HepG2 (cell line): ENCODE results near the gene DNAJC4. TPM values are rescaled to one million over a fixed set of nuclear protein-coding genes. Genes with fewer than 3 reads are reported as not detected.

ENCODE experiments used
- AGO2 ChIP-seq: fragments of 200-400 bp; formaldehyde crosslinking; optimal IDR thresholded peaks from 2 replicates; pipeline ENCODE3; 2017; ENCODE audit warnings: mild to moderate bottlenecking, low read depth, low read length, moderate library complexity
- ARNT2 ChIP-seq: sonication (generic); formaldehyde crosslinking; IDR thresholded peaks from 2 replicates; pipeline ENCODE4 v1.8.0; 2022; ENCODE audit warnings: mild to moderate bottlenecking, low read depth, missing genetic modification reagents, moderate library complexity
- CBX5 ChIP-seq: sonication (generic); formaldehyde crosslinking; IDR thresholded peaks from 2 replicates; pipeline ENCODE4 v1.4.0; 2020; ENCODE audit warnings: missing genetic modification reagents, borderline replicate concordance
- CCDC6 ChIP-seq: sonication (generic); formaldehyde crosslinking; IDR thresholded peaks from 2 replicates; pipeline ENCODE4 v1.8.1; 2022; ENCODE audit warnings: mild to moderate bottlenecking, missing genetic modification reagents, moderate library complexity
- DNMT3B ChIP-seq: conservative IDR thresholded peaks from 2 replicates; pipeline ENCODE4 v1.6.1; 2016; ENCODE audit warnings: missing biosample characterization, control low read depth
- GFI1 ChIP-seq: sonication (generic); formaldehyde crosslinking; IDR thresholded peaks from 2 replicates; pipeline ENCODE4 v1.5.0; 2020; ENCODE audit warnings: missing genetic modification reagents, mild to moderate bottlenecking, borderline replicate concordance
- JUND ChIP-seq: sonication (generic); formaldehyde crosslinking; IDR thresholded peaks from 2 replicates; pipeline ENCODE4 v1.8.0; 2022; ENCODE audit warnings: mild to moderate bottlenecking, missing genetic modification reagents
- PAX8 ChIP-seq: sonication (generic); formaldehyde crosslinking; IDR thresholded peaks from 2 replicates; pipeline ENCODE4 v1.8.0; 2022; ENCODE audit warnings: mild to moderate bottlenecking, missing genetic modification reagents, borderline replicate concordance
- PRPF4 ChIP-seq: fragments of 200-400 bp; formaldehyde crosslinking; IDR thresholded peaks from 2 replicates; pipeline ENCODE4 v1.6.1; 2016; ENCODE audit warnings: low read length, low read depth; ENCODE audit not compliant: poor library complexity, severe bottlenecking
- REPIN1 ChIP-seq: sonication (generic); formaldehyde crosslinking; IDR thresholded peaks from 2 replicates; pipeline ENCODE4 v1.8.0; 2022; ENCODE audit warnings: missing genetic modification reagents, low read depth, mild to moderate bottlenecking, borderline replicate concordance
- SRY ChIP-seq: sonication (generic); formaldehyde crosslinking; IDR thresholded peaks from 2 replicates; pipeline ENCODE4 v1.8.0; 2022; ENCODE audit warnings: mild to moderate bottlenecking, missing genetic modification reagents
- YEATS4 ChIP-seq: sonication (generic); formaldehyde crosslinking; IDR thresholded peaks from 2 replicates; pipeline ENCODE4 v1.4.0; 2020; ENCODE audit warnings: missing genetic modification reagents, borderline replicate concordance
- ZNF136 ChIP-seq: sonication (generic); formaldehyde crosslinking; IDR thresholded peaks from 2 replicates; pipeline ENCODE4 v1.8.1; 2022; ENCODE audit warnings: low read depth, mild to moderate bottlenecking, moderate library complexity, missing genetic modification reagents
- ZNF468 ChIP-seq: sonication (generic); formaldehyde crosslinking; IDR thresholded peaks from 2 replicates; pipeline ENCODE4 v1.8.0; 2022; ENCODE audit warnings: mild to moderate bottlenecking, moderate library complexity, missing genetic modification reagents
- ZNF557 ChIP-seq: sonication (generic); formaldehyde crosslinking; IDR thresholded peaks from 2 replicates; pipeline ENCODE4 v1.4.0; 2020; ENCODE audit warnings: missing genetic modification reagents
- ZNF564 ChIP-seq: sonication (generic); formaldehyde crosslinking; IDR thresholded peaks from 2 replicates; pipeline ENCODE4 v1.8.1; 2023; ENCODE audit warnings: mild to moderate bottlenecking, missing genetic modification reagents
- ZNF570 ChIP-seq: sonication (generic); formaldehyde crosslinking; IDR thresholded peaks from 2 replicates; pipeline ENCODE4 v1.4.0; 2020; ENCODE audit warnings: mild to moderate bottlenecking, missing genetic modification reagents, borderline replicate concordance
- ZNF577 ChIP-seq: sonication (generic); formaldehyde crosslinking; IDR thresholded peaks from 2 replicates; pipeline ENCODE4 v1.4.0; 2020; ENCODE audit warnings: mild to moderate bottlenecking, low read depth, missing genetic modification reagents, borderline replicate concordance
- ZNF589 ChIP-seq: sonication (generic); formaldehyde crosslinking; conservative IDR thresholded peaks from 2 replicates; pipeline ENCODE4 v1.8.0; 2022; ENCODE audit warnings: mild to moderate bottlenecking, moderate library complexity, missing genetic modification reagents
- polyA plus RNA-seq, 8 experiments: library from polyadenylated mRNA; depleted of rRNA in 3 of 8; stranded (reverse) in 7 of 8; unstranded in 1 of 8; fragments of >200 nt; fragmentation: Illumina TruSeq in 4 of 8; extraction: Trizol in 4 of 8; gene quantifications; 2 replicates each; pipeline versions ENCODE4 v1.2.1 to v1.2.3, GENCODE V29; 2011 to 2016; ENCODE audit warnings: low read depth in 4 of 8, missing spikeins in 1 of 8, mixed read lengths in 1 of 8; ENCODE audit not compliant: insufficient read depth in 1 of 8
- total RNA-seq, 5 experiments: library from RNA; depleted of rRNA; stranded (reverse); fragments of >200 nt; fragmentation: Illumina TruSeq; extraction: Trizol; gene quantifications; 2 replicates each; pipeline ENCODE4 v1.2.3, GENCODE V29; 2016; ENCODE audit warnings: low read depth in 1 of 5
- TF ChIP-seq, protein P1 (sequence below): sonication (generic); formaldehyde crosslinking; IDR thresholded peaks from 2 replicates; pipeline ENCODE4 v1.4.0; 2020; ENCODE audit warnings: missing genetic modification reagents

The DNAJC4 gene
- total and polyA plus RNA-seq, 2 of the 13 experiments (the other 11 are each of a cell fraction or from before 2014, with no cell fraction given), result 10.3 to 60.8 TPM

DNA sequence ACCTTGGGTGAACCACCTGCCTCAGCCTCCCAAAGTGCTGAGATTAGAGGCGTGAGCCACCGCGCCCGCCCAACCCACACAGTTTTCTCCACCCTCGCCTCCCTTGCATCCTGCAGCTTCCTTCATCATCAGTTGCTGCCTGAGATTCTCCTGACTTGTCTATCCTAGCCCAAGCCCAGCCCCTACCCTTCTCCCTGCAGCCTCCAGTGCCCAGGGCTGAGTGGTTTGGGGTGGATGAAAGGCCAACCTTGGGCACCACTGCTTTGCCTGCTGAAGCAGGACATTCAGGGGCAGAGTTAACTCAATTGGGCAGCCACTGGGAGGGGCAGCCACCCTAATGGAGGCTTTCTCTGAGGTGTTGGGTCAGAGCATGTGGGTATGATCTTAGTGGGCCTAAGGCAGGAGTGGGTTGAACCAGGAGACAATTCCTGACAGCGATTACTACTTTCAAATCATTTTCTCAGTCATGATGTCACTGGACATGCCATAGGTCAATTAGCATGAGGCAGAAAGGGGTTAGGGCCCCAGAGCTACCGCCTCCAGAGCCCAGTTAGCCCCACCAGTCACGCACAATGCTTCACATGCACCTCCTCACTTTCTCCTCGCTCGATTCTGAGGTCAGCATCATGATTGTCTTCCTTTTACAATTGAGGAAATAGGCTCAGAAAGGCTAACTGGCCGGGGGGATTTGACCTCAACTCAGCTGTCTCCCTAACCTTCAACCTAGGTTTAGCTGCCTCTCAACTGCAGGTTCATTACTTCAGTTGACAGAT is 9.5 kb downstream of the DNAJC4 start (continued):
- TF ChIP-seq CBX5 (CRISPR knock-in tag) (no peak), ZNF557 (CRISPR knock-in tag) (no peak), ZNF570 (no peak), ZNF577 (no peak), ARNT2 (CRISPR knock-in tag) (no peak), ZNF589 (peak; percentile 30; the same call in 1 of the 2 replicates), GFI1 (CRISPR knock-in tag) (no peak), REPIN1 (CRISPR knock-in tag) (no peak), PRPF4 (no peak), ZNF564 (CRISPR knock-in tag) (no peak), SRY (CRISPR knock-in tag) (peak; percentile 10; the same call in 1 of the 2 replicates), CCDC6 (no peak), AGO2 (no peak), YEATS4 (no peak), DNMT3B (CRISPR knock-in tag) (no peak), PAX8 (CRISPR knock-in tag) (0 out of 2 replicates have a peak, but pooled peaks have one; percentile 47), ZNF468 (no peak), JUND (CRISPR knock-in tag) (no peak), ZNF136 (no peak)
- TF ChIP-seq, protein P1, sequence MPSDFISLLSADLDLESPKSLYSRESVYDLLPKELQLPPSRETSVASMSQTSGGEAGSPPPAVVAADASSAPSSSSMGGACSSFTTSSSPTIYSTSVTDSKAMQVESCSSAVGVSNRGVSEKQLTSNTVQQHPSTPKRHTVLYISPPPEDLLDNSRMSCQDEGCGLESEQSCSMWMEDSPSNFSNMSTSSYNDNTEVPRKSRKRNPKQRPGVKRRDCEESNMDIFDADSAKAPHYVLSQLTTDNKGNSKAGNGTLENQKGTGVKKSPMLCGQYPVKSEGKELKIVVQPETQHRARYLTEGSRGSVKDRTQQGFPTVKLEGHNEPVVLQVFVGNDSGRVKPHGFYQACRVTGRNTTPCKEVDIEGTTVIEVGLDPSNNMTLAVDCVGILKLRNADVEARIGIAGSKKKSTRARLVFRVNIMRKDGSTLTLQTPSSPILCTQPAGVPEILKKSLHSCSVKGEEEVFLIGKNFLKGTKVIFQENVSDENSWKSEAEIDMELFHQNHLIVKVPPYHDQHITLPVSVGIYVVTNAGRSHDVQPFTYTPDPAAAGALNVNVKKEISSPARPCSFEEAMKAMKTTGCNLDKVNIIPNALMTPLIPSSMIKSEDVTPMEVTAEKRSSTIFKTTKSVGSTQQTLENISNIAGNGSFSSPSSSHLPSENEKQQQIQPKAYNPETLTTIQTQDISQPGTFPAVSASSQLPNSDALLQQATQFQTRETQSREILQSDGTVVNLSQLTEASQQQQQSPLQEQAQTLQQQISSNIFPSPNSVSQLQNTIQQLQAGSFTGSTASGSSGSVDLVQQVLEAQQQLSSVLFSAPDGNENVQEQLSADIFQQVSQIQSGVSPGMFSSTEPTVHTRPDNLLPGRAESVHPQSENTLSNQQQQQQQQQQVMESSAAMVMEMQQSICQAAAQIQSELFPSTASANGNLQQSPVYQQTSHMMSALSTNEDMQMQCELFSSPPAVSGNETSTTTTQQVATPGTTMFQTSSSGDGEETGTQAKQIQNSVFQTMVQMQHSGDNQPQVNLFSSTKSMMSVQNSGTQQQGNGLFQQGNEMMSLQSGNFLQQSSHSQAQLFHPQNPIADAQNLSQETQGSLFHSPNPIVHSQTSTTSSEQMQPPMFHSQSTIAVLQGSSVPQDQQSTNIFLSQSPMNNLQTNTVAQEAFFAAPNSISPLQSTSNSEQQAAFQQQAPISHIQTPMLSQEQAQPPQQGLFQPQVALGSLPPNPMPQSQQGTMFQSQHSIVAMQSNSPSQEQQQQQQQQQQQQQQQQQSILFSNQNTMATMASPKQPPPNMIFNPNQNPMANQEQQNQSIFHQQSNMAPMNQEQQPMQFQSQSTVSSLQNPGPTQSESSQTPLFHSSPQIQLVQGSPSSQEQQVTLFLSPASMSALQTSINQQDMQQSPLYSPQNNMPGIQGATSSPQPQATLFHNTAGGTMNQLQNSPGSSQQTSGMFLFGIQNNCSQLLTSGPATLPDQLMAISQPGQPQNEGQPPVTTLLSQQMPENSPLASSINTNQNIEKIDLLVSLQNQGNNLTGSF, result no peak
